Activated CD8-positive, alpha-beta T cell treated with anti-CD3 and anti-CD28 coated beads for 36 hours (primary cell): ENCODE data around the gene INTS6. TPM values are rescaled to one million over a fixed set of nuclear protein-coding genes. Genes with fewer than 3 reads are reported as not detected.

Experiments used
- ATAC-seq: fragments of 200-7000 bp; cut with Tn5 transposase; one replicate; pipeline ENCODE4 v1.10.0; 2021; ENCODE audit warnings: mild to moderate bottlenecking, moderate library complexity
- CTCF ChIA-PET: fragments of 350-600 bp; sonication (Branson Sonifier 250); formaldehyde crosslinking; loops from one replicate; lab custom pipeline; 2021; ENCODE audit warnings: antibody characterized with exemption; lab: Charles Lee
- POLR2A ChIA-PET: fragments of 350-600 bp; sonication (Branson Sonifier 250); formaldehyde crosslinking; loops from one replicate; lab custom pipeline; 2021; ENCODE audit warnings: antibody characterized with exemption; lab: Charles Lee
- DNase-seq: peaks from one replicate; pipeline ENCODE4 v3.0.0-alpha.2; 2020
- H3K27ac Mint-ChIP-seq: one replicate; pipeline ENCODE4 v1.8.0; 2021; ENCODE audit warnings: mild to moderate bottlenecking, mixed read lengths
- H3K27me3 Mint-ChIP-seq: one replicate; pipeline ENCODE4 v1.8.0; 2021; ENCODE audit warnings: mixed read lengths
- H3K36me3 Mint-ChIP-seq: one replicate; pipeline ENCODE4 v1.8.0; 2021; ENCODE audit warnings: low read depth, mixed read lengths
- H3K4me1 Mint-ChIP-seq: one replicate; pipeline ENCODE4 v1.8.0; 2021; ENCODE audit warnings: low read depth, mixed read lengths
- H3K4me3 Mint-ChIP-seq: one replicate; pipeline ENCODE4 v1.8.0; 2021; ENCODE audit warnings: mild to moderate bottlenecking, moderate library complexity, mixed read lengths
- H3K9me3 Mint-ChIP-seq: one replicate; pipeline ENCODE4 v1.8.0; 2021; ENCODE audit warnings: mixed read lengths
- CTCF ChIP-seq: fragments of 200-600 bp; IDR thresholded peaks from one replicate; pipeline ENCODE4 v1.8.0; 2022; ENCODE audit warnings: antibody characterized with exemption, mild to moderate bottlenecking
- intact Hi-C: fragments of 100-400 bp; cut with micrococcal nuclease; formaldehyde crosslinking; loops from one replicate; pipeline ENCODE4 v1.10.0; 2022
- microRNA-seq: library from miRNA; unstranded; fragments of <30 nt; microRNA quantifications from one replicate; pipeline ENCODE4 v1.2.0, GENCODE V29; 2022; ENCODE audit warnings: borderline microRNAs expressed, borderline replicate concordance
- total RNA-seq, 2 experiments: library from RNA; stranded (reverse); gene quantifications; one replicate each; pipeline ENCODE4 v1.2.3, GENCODE V29; 2021

The INTS6 gene
- total RNA-seq, 2 experiments from 2014 or later = 52.4 to 54.5 TPM

GRCh38 chr13:51317262-51317661 lies 135.6 kb downstream of the INTS6 start:
- ChIA-PET POLR2A (no interaction called here), CTCF (interaction anchor here (0.7 kb wide), 1 partner anchor 117 kb away, joined by 3 read pairs; no protein-coding TSS in a partner anchor)
- DNase-seq (no peak), ATAC-seq (no peak)
- intact Hi-C loops = no loop called here
- no peak for TF ChIP-seq CTCF
- H3K4me1 Mint-ChIP-seq = no peaks in the 10 kb centered on the region
- no peak overlapping the region for H3K27ac Mint-ChIP-seq
- peaks cover under 1% of the 10 kb centered on the region for H3K27me3 Mint-ChIP-seq
- H3K4me3 Mint-ChIP-seq = no peak overlapping the region
- H3K9me3 Mint-ChIP-seq = no peaks in the 10 kb centered on the region
- no peaks in the 10 kb centered on the region for H3K36me3 Mint-ChIP-seq

GRCh38 chr13:51313619-51314018 lies 139.2 kb downstream of the INTS6 start:
- H3K36me3 Mint-ChIP-seq = no peaks in the 10 kb centered on the region
- ChIA-PET CTCF (interaction anchor here (1.7 kb wide), 1 partner anchor 10 kb away, joined by 6 read pairs; no protein-coding TSS in a partner anchor), POLR2A (interaction anchor here (1.5 kb wide), 1 partner anchor 10 kb away, joined by 3 read pairs; no protein-coding TSS in a partner anchor)
- H3K27me3 Mint-ChIP-seq = peaks cover 3% of the 10 kb centered on the region
- DNase-seq = no peak
- no peaks in the 10 kb centered on the region for H3K4me1 Mint-ChIP-seq
- no peak overlapping the region for H3K27ac Mint-ChIP-seq
- intact Hi-C loops = no loop called here
- no peak for ATAC-seq
- no peaks in the 10 kb centered on the region for H3K9me3 Mint-ChIP-seq
- no peak overlapping the region for H3K4me3 Mint-ChIP-seq
- TF ChIP-seq CTCF = no peak

DNA sequence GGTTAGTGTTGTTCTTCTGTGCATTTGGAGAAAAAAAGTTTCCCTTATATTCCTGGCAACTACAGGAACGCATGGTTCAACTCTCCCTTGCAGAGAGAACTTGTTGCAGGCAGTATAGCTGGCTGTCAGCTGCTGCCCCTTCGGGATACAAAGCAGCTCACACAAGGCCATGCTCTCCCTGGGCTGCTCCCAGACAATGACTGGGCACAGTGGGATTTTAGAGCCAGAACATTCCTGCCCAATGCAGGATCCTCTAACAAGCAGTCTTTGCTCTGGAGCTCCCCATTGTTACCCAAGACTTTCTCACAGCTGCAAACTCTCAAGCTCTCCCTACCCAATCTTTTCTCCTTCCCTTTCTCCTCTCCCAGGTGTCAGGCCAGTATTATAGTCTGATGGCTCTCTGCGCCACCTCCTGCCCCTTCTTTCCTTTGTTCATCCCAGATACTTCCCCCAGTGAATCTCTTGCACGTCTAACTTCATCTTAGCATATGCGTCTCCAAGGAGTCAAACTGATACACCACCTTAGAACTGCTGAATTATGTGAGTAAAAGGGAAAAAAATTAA lies 140.8 kb downstream of the INTS6 start:
- no peak for TF ChIP-seq CTCF
- Mint-ChIP-seq H3K4me1 (no peaks in the 10 kb centered on the region), H3K4me3 (no peak overlapping the region), H3K36me3 (no peaks in the 10 kb centered on the region), H3K9me3 (no peaks in the 10 kb centered on the region), H3K27me3 (peaks cover 4% of the 10 kb centered on the region), H3K27ac (no peak overlapping the region)
- POLR2A ChIA-PET = interaction anchor here (0.6 kb wide), 1 partner anchor 40 kb away, joined by 3 read pairs; no protein-coding TSS in a partner anchor
- ATAC-seq (no peak), DNase-seq (no peak)
- intact Hi-C loops = no loop called here
- CTCF ChIA-PET = interaction anchor here (1.4 to 1.7 kb wide), 2 partner anchors 8 to 10 kb away, joined by 3 to 6 read pairs; no protein-coding TSS in a partner anchor

Small RNA genes within 50 kb of the gene (microRNA-seq; reads per million reads assigned to microRNA genes)
- not detected for gene MIR5693

Other genes with a start within 250 kb of the INTS6 start
- under 1 TPM; 0.07 to 0.25 TPM for gene FAM124A, start 230.6 kb downstream of the INTS6 start, total RNA-seq
- gene SERPINE3, start 113.3 kb downstream of the INTS6 start, total RNA-seq = not detected
- gene WDFY2, start 131.4 kb upstream of the INTS6 start, total RNA-seq = 10 to 100 TPM; 11.2 to 11.6 TPM